Measurements from ENCODE around the gene KCNIP2. TPM values are rescaled to one million over a fixed set of nuclear protein-coding genes. Genes with fewer than 3 reads are reported as not detected.

Gene KCNIP2
- total RNA-seq, 1 donor from 2014 or later = 30.0 TPM

- no peaks in the 10 kb centered on the region for H3K9me3 Mint-ChIP-seq (ENCODE audit: unreplicated experiment)
- TF ChIP-seq CTCF (IDR thresholded peaks at IDR 0.05; ENCODE audit: partially characterized antibody, unreplicated experiment) = no peak
- H3K36me3 Mint-ChIP-seq (ENCODE audit: unreplicated experiment) = no peaks in the 10 kb centered on the region
- H3K4me1 Mint-ChIP-seq (ENCODE audit: low read depth, unreplicated experiment) = peaks cover 24% of the 10 kb centered on the region
- H3K27me3 Mint-ChIP-seq (ENCODE audit: unreplicated experiment) = peaks cover 4% of the 10 kb centered on the region
- no peak for DNase-seq
- peak overlapping the region; percentile 62 for H3K4me3 Mint-ChIP-seq (ENCODE audit: unreplicated experiment)
- H3K27ac Mint-ChIP-seq (ENCODE audit: unreplicated experiment) = peak overlapping the region; percentile 59
Observed at GRCh38 chr10:101887775-101888174, 44.2 kb upstream of the KCNIP2 start.

- H3K9me3 Mint-ChIP-seq (ENCODE audit: unreplicated experiment) = no peaks in the 10 kb centered on the region
- no peak overlapping the region for H3K4me3 Mint-ChIP-seq (ENCODE audit: unreplicated experiment)
- H3K27me3 Mint-ChIP-seq (ENCODE audit: unreplicated experiment) = peaks cover 4% of the 10 kb centered on the region
- H3K36me3 Mint-ChIP-seq (ENCODE audit: unreplicated experiment) = no peaks in the 10 kb centered on the region
- no peak for DNase-seq
- TF ChIP-seq CTCF (IDR thresholded peaks at IDR 0.05; ENCODE audit: partially characterized antibody, unreplicated experiment) = no peak
- peaks cover 24% of the 10 kb centered on the region for H3K4me1 Mint-ChIP-seq (ENCODE audit: low read depth, unreplicated experiment)
- H3K27ac Mint-ChIP-seq (ENCODE audit: unreplicated experiment) = peak overlapping the region; percentile 3
Observed at GRCh38 chr10:101886521-101887312, 43.1 kb upstream of the KCNIP2 start.

GRCh38 chr10:101881036-101881774 lies 37.6 kb upstream of the KCNIP2 start:
- peaks cover 2% of the 10 kb centered on the region for H3K9me3 Mint-ChIP-seq (ENCODE audit: unreplicated experiment)
- H3K4me1 Mint-ChIP-seq (ENCODE audit: low read depth, unreplicated experiment) = peaks cover 13% of the 10 kb centered on the region
- no peak for TF ChIP-seq CTCF (IDR thresholded peaks at IDR 0.05; ENCODE audit: partially characterized antibody, unreplicated experiment)
- H3K27me3 Mint-ChIP-seq (ENCODE audit: unreplicated experiment) = peaks cover 2% of the 10 kb centered on the region
- DNase-seq = no peak
- H3K36me3 Mint-ChIP-seq (ENCODE audit: unreplicated experiment) = no peaks in the 10 kb centered on the region
- H3K27ac Mint-ChIP-seq (ENCODE audit: unreplicated experiment) = no peak overlapping the region
- no peak overlapping the region for H3K4me3 Mint-ChIP-seq (ENCODE audit: unreplicated experiment)

GRCh38 chr10:101880232-101880573 lies 36.6 kb upstream of the KCNIP2 start:
- no peak for TF ChIP-seq CTCF (IDR thresholded peaks at IDR 0.05; ENCODE audit: partially characterized antibody, unreplicated experiment)
- Mint-ChIP-seq H3K4me3 (ENCODE audit: unreplicated experiment) (no peak overlapping the region), H3K9me3 (ENCODE audit: unreplicated experiment) (peaks cover 2% of the 10 kb centered on the region), H3K27me3 (ENCODE audit: unreplicated experiment) (peaks cover 2% of the 10 kb centered on the region), H3K4me1 (ENCODE audit: low read depth, unreplicated experiment) (peaks cover 18% of the 10 kb centered on the region), H3K36me3 (ENCODE audit: unreplicated experiment) (no peaks in the 10 kb centered on the region), H3K27ac (ENCODE audit: unreplicated experiment) (no peak overlapping the region)
- no peak for DNase-seq
